K562 (cell line): ENCODE data around the gene WDR55. TPM values are rescaled to one million over a fixed set of nuclear protein-coding genes. Genes with fewer than 3 reads are reported as not detected.
A peak's percentile ranks its signal among the peaks of the same experiment; 100 is the strongest.

Source experiments
- DNMT1 ChIP-seq: fragments of 450-650 bp; IDR thresholded peaks from 2 replicates; pipeline ENCODE4 v1.6.1; 2016; ENCODE audit warnings: antibody characterized with exemption, mild to moderate bottlenecking
- NELFE ChIP-seq: IDR thresholded peaks from 2 replicates; pipeline ENCODE4 v1.6.1; 2011; ENCODE audit warnings: mild to moderate bottlenecking; ENCODE audit not compliant: insufficient read depth, insufficient read length
- PHF8 ChIP-seq: fragments of 200-600 bp; sonication (generic); IDR thresholded peaks from 2 replicates; pipeline ENCODE4 v1.6.1; 2012; ENCODE audit warnings: mixed run types, mild to moderate bottlenecking, inconsistent platforms, low read length, moderate library complexity, borderline replicate concordance
- RFX7 ChIP-seq: fragments of 250-450 bp; sonication (Bioruptor Pico); IDR thresholded peaks from 2 replicates; pipeline ENCODE4 v1.5.1; 2021; ENCODE audit warnings: mild to moderate bottlenecking
- WHSC1 ChIP-seq: IDR thresholded peaks from one replicate; pipeline ENCODE4 v1.6.1; 2012; ENCODE audit warnings: low read length, control low read depth, inconsistent platforms
- ZFX ChIP-seq: sonication (generic); formaldehyde crosslinking; IDR thresholded peaks from 2 replicates; pipeline ENCODE4 v1.8.0; 2022; ENCODE audit warnings: mild to moderate bottlenecking, missing genetic modification reagents, moderate library complexity
- ZNF175 ChIP-seq: fragments of 200-800 bp; sonication (Bioruptor generic); IDR thresholded peaks from 2 replicates; pipeline ENCODE4 v1.6.1; 2016; ENCODE audit warnings: low read depth, mild to moderate bottlenecking, missing genetic modification characterization, missing compliant biosample characterization
- ZNF586 ChIP-seq: fragments of 450-650 bp; formaldehyde crosslinking; conservative IDR thresholded peaks from 2 replicates; pipeline ENCODE4 v1.4.0; 2020; ENCODE audit warnings: mild to moderate bottlenecking, moderate library complexity
- polyA plus RNA-seq, 8 experiments: library from polyadenylated mRNA; depleted of rRNA in 4 of 8; stranded (reverse) in 5 of 8; unstranded in 3 of 8; fragments of >200 nt; fragmentation: Nextera tagmentation in 2 of 8; fragmentation: Illumina TruSeq in 1 of 8; extraction: Ambion mirVana in 2 of 8; extraction: Trizol in 1 of 8; gene quantifications; 2 replicates each; pipeline versions ENCODE4 v1.2.1 to v1.2.3, GENCODE V29; 2011 to 2014; ENCODE audit warnings: inconsistent platforms in 1 of 8, missing spikeins in 1 of 8
- total RNA-seq, 7 experiments: library from RNA; depleted of rRNA in 6 of 7; stranded (reverse); fragments of >200 nt in 6 of 7; fragmentation: Illumina TruSeq in 2 of 7; extraction: Trizol in 2 of 7; gene quantifications; 2 replicates each; pipeline versions ENCODE4 v1.2.1 to v1.2.3, GENCODE V29; 2011 to 2021; ENCODE audit warnings: low replicate concordance in 1 of 7
- TF ChIP-seq, protein P1 (sequence below): sonication (generic); formaldehyde crosslinking; IDR thresholded peaks from 2 replicates; pipeline ENCODE4 v1.8.0; 2022; ENCODE audit warnings: mild to moderate bottlenecking, missing genetic modification reagents
- TF ChIP-seq, protein P2 (sequence below), 2 experiments: fragments of 450-650 bp; formaldehyde crosslinking in 1 of 2; IDR thresholded peaks; 2 replicates each; pipeline versions ENCODE4 v1.4.0 to v1.6.1; 2014 to 2020; ENCODE audit warnings: mild to moderate bottlenecking in 2 of 2, borderline replicate concordance in 1 of 2, low read depth in 1 of 2
- TF ChIP-seq, protein P3 (sequence below), 2 experiments: IDR thresholded peaks; 2 replicates each; pipeline ENCODE4 v1.6.1; 2012; ENCODE audit warnings: improper control_type of control experiment in 2 of 2, low read depth in 2 of 2, low read length in 2 of 2, borderline replicate concordance in 1 of 2

The WDR55 gene
- total and polyA plus RNA-seq, 9 of the 15 experiments (the other 6 are each of a cell fraction or from before 2014, with no cell fraction given) = 5.2 to 45.0 (median 29.3) TPM

DNA sequence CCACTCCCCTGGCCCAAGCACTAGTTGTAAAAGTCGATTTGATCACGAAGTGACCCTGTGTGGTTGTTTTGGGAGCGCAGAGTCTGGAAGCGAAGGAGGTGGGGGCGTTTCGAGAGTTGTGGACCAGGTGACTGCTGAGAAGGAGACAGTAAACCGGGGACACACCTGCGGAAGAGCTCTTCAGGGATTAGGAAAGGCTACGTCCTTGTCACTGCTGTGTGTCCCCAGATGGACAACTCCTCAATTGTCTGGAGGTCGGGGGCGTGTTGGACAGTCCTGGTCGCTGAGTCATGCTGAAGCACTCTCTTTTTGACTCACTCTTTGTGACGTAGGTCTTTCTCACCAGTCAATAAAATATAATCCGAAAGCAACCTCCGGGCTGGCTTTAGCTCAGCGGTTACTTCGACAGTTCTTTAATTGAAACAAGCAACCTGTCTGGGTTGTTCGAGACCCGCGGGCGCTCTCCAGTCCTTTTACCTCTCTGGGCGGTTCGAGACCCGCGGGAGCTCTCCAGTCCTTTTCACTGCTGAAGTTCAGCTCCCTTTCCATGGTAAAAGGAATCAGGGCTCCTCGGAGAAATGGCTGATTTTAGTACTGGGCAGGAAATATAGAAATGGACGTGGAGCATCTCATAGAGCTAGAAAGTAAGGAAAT, 46.3 kb downstream of the WDR55 start (continued):
- TF ChIP-seq, protein P1, sequence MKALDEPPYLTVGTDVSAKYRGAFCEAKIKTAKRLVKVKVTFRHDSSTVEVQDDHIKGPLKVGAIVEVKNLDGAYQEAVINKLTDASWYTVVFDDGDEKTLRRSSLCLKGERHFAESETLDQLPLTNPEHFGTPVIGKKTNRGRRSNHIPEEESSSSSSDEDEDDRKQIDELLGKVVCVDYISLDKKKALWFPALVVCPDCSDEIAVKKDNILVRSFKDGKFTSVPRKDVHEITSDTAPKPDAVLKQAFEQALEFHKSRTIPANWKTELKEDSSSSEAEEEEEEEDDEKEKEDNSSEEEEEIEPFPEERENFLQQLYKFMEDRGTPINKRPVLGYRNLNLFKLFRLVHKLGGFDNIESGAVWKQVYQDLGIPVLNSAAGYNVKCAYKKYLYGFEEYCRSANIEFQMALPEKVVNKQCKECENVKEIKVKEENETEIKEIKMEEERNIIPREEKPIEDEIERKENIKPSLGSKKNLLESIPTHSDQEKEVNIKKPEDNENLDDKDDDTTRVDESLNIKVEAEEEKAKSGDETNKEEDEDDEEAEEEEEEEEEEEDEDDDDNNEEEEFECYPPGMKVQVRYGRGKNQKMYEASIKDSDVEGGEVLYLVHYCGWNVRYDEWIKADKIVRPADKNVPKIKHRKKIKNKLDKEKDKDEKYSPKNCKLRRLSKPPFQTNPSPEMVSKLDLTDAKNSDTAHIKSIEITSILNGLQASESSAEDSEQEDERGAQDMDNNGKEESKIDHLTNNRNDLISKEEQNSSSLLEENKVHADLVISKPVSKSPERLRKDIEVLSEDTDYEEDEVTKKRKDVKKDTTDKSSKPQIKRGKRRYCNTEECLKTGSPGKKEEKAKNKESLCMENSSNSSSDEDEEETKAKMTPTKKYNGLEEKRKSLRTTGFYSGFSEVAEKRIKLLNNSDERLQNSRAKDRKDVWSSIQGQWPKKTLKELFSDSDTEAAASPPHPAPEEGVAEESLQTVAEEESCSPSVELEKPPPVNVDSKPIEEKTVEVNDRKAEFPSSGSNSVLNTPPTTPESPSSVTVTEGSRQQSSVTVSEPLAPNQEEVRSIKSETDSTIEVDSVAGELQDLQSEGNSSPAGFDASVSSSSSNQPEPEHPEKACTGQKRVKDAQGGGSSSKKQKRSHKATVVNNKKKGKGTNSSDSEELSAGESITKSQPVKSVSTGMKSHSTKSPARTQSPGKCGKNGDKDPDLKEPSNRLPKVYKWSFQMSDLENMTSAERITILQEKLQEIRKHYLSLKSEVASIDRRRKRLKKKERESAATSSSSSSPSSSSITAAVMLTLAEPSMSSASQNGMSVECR (CRISPR knock-in tag) = peak; percentile 49; the same call in 1 of the 2 replicates
- TF ChIP-seq PHF8 = peak; percentile 54; the same call in 1 of the 2 replicates
- no peak for TF ChIP-seq DNMT1
- peak; percentile 62 for TF ChIP-seq ZFX
- 0 out of 2 replicates have a peak, but pooled peaks have one; percentile 19 for TF ChIP-seq ZNF175 (CRISPR knock-in tag)
- no peak for TF ChIP-seq NELFE
- TF ChIP-seq, protein P2, sequence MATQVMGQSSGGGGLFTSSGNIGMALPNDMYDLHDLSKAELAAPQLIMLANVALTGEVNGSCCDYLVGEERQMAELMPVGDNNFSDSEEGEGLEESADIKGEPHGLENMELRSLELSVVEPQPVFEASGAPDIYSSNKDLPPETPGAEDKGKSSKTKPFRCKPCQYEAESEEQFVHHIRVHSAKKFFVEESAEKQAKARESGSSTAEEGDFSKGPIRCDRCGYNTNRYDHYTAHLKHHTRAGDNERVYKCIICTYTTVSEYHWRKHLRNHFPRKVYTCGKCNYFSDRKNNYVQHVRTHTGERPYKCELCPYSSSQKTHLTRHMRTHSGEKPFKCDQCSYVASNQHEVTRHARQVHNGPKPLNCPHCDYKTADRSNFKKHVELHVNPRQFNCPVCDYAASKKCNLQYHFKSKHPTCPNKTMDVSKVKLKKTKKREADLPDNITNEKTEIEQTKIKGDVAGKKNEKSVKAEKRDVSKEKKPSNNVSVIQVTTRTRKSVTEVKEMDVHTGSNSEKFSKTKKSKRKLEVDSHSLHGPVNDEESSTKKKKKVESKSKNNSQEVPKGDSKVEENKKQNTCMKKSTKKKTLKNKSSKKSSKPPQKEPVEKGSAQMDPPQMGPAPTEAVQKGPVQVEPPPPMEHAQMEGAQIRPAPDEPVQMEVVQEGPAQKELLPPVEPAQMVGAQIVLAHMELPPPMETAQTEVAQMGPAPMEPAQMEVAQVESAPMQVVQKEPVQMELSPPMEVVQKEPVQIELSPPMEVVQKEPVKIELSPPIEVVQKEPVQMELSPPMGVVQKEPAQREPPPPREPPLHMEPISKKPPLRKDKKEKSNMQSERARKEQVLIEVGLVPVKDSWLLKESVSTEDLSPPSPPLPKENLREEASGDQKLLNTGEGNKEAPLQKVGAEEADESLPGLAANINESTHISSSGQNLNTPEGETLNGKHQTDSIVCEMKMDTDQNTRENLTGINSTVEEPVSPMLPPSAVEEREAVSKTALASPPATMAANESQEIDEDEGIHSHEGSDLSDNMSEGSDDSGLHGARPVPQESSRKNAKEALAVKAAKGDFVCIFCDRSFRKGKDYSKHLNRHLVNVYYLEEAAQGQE (IDR thresholded peaks at IDR 0.05; ENCODE audit: borderline replicate concordance) = peak; percentile 99
- TF ChIP-seq, protein P2 (CRISPR knock-in tag; IDR thresholded peaks at IDR 0.05; ENCODE audit: low read depth) = peak; percentile 96
- no peak for TF ChIP-seq RFX7 (CRISPR knock-in tag)
- TF ChIP-seq WHSC1 = no peak
- no peak for TF ChIP-seq ZNF586 (CRISPR knock-in tag)
- TF ChIP-seq, protein P3, sequence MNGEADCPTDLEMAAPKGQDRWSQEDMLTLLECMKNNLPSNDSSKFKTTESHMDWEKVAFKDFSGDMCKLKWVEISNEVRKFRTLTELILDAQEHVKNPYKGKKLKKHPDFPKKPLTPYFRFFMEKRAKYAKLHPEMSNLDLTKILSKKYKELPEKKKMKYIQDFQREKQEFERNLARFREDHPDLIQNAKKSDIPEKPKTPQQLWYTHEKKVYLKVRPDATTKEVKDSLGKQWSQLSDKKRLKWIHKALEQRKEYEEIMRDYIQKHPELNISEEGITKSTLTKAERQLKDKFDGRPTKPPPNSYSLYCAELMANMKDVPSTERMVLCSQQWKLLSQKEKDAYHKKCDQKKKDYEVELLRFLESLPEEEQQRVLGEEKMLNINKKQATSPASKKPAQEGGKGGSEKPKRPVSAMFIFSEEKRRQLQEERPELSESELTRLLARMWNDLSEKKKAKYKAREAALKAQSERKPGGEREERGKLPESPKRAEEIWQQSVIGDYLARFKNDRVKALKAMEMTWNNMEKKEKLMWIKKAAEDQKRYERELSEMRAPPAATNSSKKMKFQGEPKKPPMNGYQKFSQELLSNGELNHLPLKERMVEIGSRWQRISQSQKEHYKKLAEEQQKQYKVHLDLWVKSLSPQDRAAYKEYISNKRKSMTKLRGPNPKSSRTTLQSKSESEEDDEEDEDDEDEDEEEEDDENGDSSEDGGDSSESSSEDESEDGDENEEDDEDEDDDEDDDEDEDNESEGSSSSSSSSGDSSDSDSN (IDR thresholded peaks at IDR 0.05; ENCODE audit: borderline replicate concordance in 1 of 2, low read depth in 2 of 2, low read length in 2 of 2) = peak; percentile 20 to 46; a peak in 1 of 4 replicates
